HG02798 (cell line): ENCODE data around the gene BOD1L1.
A peak's percentile ranks its signal among the peaks of the same experiment; 100 is the strongest.
"Not testable (repeated sequence)": the region's sequence is repeated elsewhere in the genome, so short reads cannot be mapped to it uniquely, and the experiment has no call there.

Source experiments
- ATAC-seq: cut with Tn5 transposase; IDR thresholded peaks from one replicate; pipeline ENCODE4 v1.9.1; 2021; ENCODE audit warnings: mild to moderate bottlenecking; ENCODE audit not compliant: unreplicated experiment, poor library complexity

BOD1L1 gene

DNA sequence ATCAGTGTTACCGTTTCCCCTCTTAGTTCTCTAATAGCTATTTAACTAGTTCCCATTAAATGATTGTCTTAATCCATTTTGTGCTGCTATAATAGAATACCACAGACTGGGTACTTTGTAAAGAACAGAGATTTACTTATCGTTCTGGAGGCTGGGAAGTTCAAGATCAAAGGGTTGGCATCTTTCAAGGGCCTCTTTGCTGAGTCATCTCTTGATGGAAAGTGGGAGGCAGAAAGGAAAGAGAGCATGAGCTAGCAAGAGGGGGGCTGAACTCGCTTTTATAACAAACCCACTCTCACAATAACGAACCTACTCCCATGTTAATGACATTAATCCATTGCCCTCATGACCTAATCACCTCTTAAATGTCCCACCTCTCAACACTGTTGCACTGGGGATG lies 65.9 kb downstream of the BOD1L1 start:
- ATAC-seq: no peak

- ATAC-seq: not testable (repeated sequence)
These were observed 67.4 kb downstream of the BOD1L1 start for GRCh38 chr4:13560111-13560510.

GRCh38 chr4:13559413-13559812 lies 68.1 kb downstream of the BOD1L1 start:
- ATAC-seq: no peak

DNA sequence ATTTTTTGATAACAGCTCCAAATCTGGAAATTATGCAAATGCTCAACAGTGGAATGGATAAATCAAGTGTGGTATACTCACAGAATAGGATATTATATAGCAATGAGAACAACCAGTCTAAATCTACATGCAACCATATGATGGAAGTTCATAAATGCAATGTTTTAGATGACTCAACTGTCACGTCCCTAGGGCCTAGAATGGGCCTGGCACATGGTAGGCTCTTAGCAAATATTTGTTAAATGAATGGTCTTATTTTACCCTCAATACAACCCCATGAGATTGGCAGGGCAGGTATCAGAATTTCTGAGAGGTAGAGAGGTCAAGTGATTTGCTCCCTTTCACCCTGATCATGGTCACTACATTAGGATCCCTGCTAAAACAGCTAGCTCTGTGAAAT lies 68.6 kb downstream of the BOD1L1 start:
- ATAC-seq: no peak

- ATAC-seq: no peak
These were observed 72.2 kb downstream of the BOD1L1 start for GRCh38 chr4:13555325-13555724.

GRCh38 chr4:13553081-13553480 lies 74.4 kb downstream of the BOD1L1 start:
- ATAC-seq: no peak

DNA sequence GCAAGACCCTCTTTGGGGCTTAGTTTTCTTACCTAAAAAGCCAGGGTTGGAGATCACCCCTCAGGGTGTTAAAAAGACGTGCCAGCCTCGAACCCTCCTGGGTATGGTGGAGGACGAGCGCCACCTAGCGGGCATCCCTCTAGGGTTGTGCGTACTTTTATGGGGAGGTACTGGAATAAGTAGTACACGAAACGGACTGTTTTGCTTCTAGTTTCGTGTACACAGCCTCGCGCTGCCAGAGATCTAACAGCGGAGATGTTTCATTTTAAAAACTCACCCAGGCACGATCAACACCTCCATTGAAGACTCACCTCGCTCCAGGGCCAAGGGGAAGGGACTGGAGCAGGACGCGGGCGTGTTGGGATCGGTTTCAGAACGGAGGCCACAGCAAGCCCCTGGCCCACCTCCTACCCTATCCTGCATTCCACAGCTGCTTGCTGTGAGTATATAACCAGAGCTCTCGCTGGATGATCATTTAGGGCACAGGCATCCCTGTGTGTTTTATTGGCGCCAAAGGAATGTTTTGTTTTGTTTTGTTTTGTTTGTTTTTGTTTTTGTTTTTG lies 78.5 kb downstream of the BOD1L1 start:
- ATAC-seq: peak; percentile 76

DNA sequence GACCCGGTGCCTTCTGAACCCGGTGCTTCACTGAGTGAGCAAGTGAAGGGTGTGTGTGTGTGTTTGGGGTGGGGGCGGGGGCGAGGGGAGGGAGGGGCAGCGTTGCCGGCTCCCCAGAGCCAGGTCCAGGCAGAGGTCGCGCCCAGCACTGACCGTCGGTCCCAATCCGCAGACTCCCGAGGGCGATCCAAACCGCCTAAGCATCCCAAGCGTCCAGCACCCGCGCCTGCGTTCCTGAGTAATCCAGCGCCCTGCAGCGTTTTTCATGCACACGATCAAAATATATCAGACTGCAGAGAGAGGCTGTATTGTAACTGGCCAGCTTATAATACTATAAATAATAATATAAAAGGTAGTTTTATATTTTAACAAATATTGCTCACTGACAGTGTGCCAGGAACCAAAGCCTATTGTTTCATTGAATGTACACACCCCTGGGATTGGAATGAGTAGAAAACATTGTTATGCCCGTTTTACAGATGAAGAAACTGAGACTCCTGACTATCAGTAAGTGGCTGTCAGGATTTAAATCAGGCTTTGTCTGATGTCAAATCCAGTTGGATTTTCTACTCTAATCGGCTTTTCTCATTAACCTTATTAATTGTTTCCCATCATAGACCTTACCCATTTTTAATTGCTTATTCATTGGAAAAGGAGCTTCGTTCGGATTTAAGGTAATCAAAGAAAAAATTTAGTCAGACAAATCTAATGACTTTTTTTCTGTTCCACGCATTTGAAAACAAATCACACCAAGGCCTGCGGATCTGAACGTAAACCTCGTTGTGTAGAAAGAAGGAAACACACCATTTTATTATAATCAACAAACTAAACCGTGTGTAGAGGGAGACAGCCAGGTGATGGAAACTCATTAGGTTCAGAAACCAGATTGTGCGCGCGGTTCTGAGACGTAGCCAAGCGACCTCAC lies 79.2 kb downstream of the BOD1L1 start:
- no peak for ATAC-seq

GRCh38 chr4:13547485-13548041 lies 80.0 kb downstream of the BOD1L1 start:
- ATAC-seq: peak; percentile 17

GRCh38 chr4:13546941-13547484 lies 80.5 kb downstream of the BOD1L1 start:
- no peak for ATAC-seq

- ATAC-seq: no peak
These were observed 81.2 kb downstream of the BOD1L1 start for GRCh38 chr4:13546142-13546940.

GRCh38 chr4:13545394-13545808 lies 82.1 kb downstream of the BOD1L1 start:
- no peak for ATAC-seq

DNA sequence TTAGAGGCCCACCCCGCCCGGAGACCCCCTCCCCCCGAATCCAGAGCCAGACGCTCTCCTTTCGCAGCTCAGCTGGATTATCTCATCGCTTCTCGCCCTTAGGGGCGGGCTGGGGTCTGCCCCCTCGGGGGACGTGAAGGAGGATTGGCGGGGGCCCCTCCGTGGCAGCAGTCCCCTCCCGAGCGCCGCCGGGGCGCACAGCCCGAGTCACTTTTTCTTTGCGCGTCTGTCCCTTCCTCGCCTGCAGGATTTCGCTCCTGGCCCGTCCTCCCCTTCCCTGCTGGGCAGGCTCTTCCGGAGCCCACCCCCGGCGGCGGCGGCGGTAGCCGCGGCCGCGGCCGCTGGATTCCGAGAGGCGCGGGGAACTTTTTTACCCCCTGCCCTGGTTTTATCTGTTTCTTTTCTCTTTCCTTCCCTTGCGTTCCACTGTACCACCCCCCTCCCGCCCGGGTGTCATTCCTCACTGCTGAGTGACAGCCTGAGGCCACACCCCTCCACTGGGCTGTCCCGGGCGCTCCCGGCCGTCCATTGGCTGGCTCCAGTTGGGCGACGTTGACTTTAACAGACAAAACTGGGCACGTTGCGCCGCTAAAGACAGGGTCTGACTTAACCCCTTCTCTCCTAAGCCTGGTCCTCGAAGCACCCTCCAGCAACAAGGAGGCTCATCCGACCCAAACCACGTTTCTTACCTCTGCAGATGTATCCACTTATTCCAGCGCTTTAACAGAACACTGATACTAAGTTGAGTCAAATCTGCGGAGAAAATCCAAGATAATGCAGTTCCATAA lies 82.7 kb downstream of the BOD1L1 start:
- peak; percentile 68 for ATAC-seq

DNA sequence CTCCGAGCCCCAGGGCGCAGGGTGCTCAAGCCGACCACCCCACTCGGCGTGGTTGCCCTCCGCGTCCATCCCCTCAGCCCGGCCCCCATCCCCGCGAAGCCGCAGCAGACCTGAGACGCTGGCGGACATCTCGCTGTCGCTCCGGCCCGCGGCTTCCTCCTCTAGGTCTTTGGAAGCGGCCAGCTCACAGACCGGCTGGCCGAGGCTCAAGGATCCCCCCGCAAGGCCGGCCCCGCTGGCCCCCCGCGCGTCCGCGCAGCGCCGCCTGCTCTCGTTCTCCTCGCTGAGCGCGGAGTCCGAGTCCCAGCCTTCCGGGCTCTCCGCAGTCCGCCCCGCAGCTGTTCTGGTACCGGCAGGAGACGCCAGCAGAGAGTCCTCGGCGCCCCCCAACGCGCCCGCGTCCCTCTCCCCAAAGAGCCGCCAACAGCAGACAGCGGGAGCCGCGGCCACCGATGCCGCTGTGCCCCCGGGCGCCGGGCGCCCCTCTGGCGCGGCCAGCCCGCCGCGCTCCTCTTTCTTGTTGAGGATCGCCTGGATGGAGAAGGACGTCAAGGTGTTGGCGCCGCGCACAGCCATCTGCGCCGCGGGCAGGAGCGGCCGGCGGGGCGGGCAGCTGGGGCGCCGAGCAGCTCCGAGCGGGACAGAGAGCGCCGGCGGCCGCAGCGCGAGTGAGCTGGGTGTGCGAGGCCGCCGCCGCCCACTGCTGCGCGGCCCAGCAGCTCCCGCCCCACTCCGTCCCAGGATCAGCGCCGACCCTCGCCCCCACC lies 83.5 kb downstream of the BOD1L1 start, which contains the start of gene NKX3-2:
Gene NKX3-2, minus strand, starts transcription at position 670 of the 767 bp plus-strand sequence. Its CDS starts 94 bp downstream, at position 576.
- ATAC-seq: no peak

- no peak for ATAC-seq
These were observed 84.3 kb downstream of the BOD1L1 start for GRCh38 chr4:13543032-13543838.

- no peak for ATAC-seq
These were observed 84.9 kb downstream of the BOD1L1 start for GRCh38 chr4:13542577-13543031.

DNA sequence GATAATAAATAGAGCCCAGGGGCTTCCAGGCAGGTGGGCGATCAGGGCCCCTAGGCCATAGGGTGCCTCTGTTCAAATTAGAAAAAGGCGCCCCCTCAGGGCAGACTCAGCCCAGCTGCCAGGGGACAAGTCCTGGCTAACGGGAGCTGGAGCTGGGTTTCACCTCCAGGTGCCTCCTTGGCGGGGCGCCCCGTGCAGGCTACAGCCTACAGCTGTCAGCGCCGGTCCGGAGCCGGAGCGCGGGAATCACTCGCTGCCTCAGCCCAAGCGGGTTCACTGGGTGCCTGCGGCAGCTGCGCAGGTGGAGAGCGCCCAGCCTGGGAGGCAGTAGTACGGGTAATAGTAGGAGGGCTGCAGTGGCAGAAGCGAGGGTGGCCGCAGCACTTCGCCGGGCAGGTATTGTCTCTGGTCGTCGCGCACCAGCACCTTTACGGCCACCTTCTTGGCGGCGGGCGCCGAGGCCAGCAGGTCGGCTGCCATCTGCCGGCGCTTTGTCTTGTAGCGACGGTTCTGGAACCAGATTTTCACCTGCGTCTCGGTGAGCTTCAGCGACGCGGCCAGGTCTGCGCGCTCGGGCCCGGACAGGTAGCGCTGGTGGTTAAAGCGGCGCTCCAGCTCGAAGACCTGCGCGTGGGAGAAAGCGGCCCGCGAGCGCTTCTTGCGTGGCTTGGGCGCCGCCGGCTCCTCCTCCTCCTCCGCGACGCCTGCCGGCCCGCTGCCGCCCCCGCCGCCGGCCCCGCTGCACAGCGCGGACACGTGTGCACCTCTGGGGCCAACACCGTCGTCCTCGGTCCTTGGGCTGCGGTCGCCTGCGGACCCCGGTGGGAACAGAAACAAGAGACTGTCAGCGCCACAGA lies 85.6 kb downstream of the BOD1L1 start:
- peak; percentile 33 for ATAC-seq
